OCI-LY7 (cell line): ENCODE measurements around the gene CA10. TPM values are rescaled to one million over a fixed set of nuclear protein-coding genes. Genes with fewer than 3 reads are reported as not detected.

ENCODE experiments used
- BruUV-seq: library from RNA; stranded (reverse); fragments of 400-500 nt; replicated peaks from 2 replicates; lab custom pipeline; 2021; lab: Mats Ljungman, UMichigan
- CTCF ChIA-PET: fragments of 300-600 bp; sonication (Branson Sonifier 250); formaldehyde crosslinking; loops from one replicate; lab custom pipeline; 2022; ENCODE audit warnings: antibody characterized with exemption; ENCODE audit not compliant: unreplicated experiment; lab: Charles Lee
- POLR2A ChIA-PET: fragments of 300-600 bp; sonication (Branson Sonifier 250); formaldehyde crosslinking; loops from one replicate; lab custom pipeline; 2022; ENCODE audit warnings: antibody characterized with exemption; lab: Charles Lee
- DNase-seq: peaks from one replicate; pipeline ENCODE4 v3.0.0-alpha.2; 2015; ENCODE audit warnings: low spot score
- H2AFZ ChIP-seq: fragments of 200-600 bp; sonication (generic), shearing (Covaris generic); 2 replicates; pipeline ENCODE4 v1.6.1; 2014; ENCODE audit warnings: mild to moderate bottlenecking, antibody characterized with exemption, low read length, moderate library complexity
- H3K27ac ChIP-seq: fragments of 200-600 bp; sonication (generic); 2 replicates; pipeline ENCODE4 v1.5.1; 2014; ENCODE audit warnings: mixed run types, low read depth, mild to moderate bottlenecking, moderate library complexity, low read length, inconsistent platforms; ENCODE audit not compliant: poor library complexity, severe bottlenecking
- H3K36me3 ChIP-seq: fragments of 200-600 bp; sonication (generic); 2 replicates; pipeline ENCODE4 v1.6.1; 2014; ENCODE audit warnings: mild to moderate bottlenecking, antibody characterized with exemption, low read length, moderate library complexity, mixed read lengths; ENCODE audit not compliant: insufficient read depth
- H3K4me1 ChIP-seq: fragments of 200-600 bp; sonication (generic); 2 replicates; pipeline ENCODE4 v1.5.1; 2014; ENCODE audit warnings: mild to moderate bottlenecking, low read length; ENCODE audit not compliant: insufficient read depth, poor library complexity, severe bottlenecking
- H3K4me2 ChIP-seq: fragments of 200-600 bp; sonication (generic); 2 replicates; pipeline ENCODE4 v1.6.1; 2014; ENCODE audit warnings: mild to moderate bottlenecking, low read length
- H3K4me3 ChIP-seq: fragments of 200-600 bp; sonication (generic); 2 replicates; pipeline ENCODE4 v1.5.1; 2014; ENCODE audit warnings: mild to moderate bottlenecking, low read depth, low read length; ENCODE audit not compliant: poor library complexity, severe bottlenecking
- H3K79me2 ChIP-seq: fragments of 200-600 bp; sonication (generic); 2 replicates; pipeline ENCODE4 v1.6.1; 2016; ENCODE audit warnings: low read depth, mild to moderate bottlenecking, low read length, moderate library complexity, mixed read lengths; ENCODE audit not compliant: insufficient read depth
- H3K9me2 ChIP-seq: fragments of 200-600 bp; sonication (generic); 2 replicates; pipeline ENCODE4 v1.6.1; 2016; ENCODE audit warnings: mild to moderate bottlenecking, low read length, mixed read lengths; ENCODE audit not compliant: insufficient read depth
- H3K9me3 ChIP-seq: fragments of 200-600 bp; sonication (generic); 2 replicates; pipeline ENCODE4 v1.6.1; 2014; ENCODE audit warnings: mild to moderate bottlenecking, mixed run types, low read length, mixed read lengths
- H4K20me1 ChIP-seq: fragments of 200-600 bp; sonication (generic); 2 replicates; pipeline ENCODE4 v1.6.1; 2014; ENCODE audit warnings: mild to moderate bottlenecking, antibody characterized with exemption, low read length, moderate library complexity, mixed read lengths; ENCODE audit not compliant: insufficient read depth
- CTCF ChIP-seq: fragments of 200-600 bp; sonication (generic); conservative IDR thresholded peaks from 2 replicates; pipeline ENCODE4 v1.5.1; 2014; ENCODE audit warnings: mild to moderate bottlenecking, antibody characterized with exemption, low read length, moderate library complexity, mixed read lengths
- EZH2phosphoT487 ChIP-seq: fragments of 200-600 bp; sonication (generic); IDR thresholded peaks from 2 replicates; pipeline ENCODE4 v1.6.1; 2018; ENCODE audit warnings: low read depth, borderline replicate concordance, mild to moderate bottlenecking, mixed run types, antibody characterized with exemption, low read length, moderate library complexity, mixed read lengths
- intact Hi-C: fragments of 100-400 bp; cut with micrococcal nuclease; formaldehyde crosslinking; loops from one replicate; pipeline ENCODE4 v1.10.0; 2022; ENCODE audit not compliant: unreplicated experiment
- total RNA-seq, 2 experiments: library from RNA; depleted of rRNA in 1 of 2; stranded (reverse); fragments of >200 nt in 1 of 2; shearing (Covaris generic) in 1 of 2; gene quantifications; 2 replicates each; pipeline ENCODE4 v1.2.3, GENCODE V29; 2014 to 2022

Gene CA10
- total RNA-seq, 2 experiments from 2014 or later: not detected

- CTCF ChIA-PET: no interaction called here
- intact Hi-C loops: no loop called here
- no peaks in the 10 kb centered on the region for H4K20me1 ChIP-seq
These were observed 117.3 kb downstream of the CA10 start for GRCh38 chr17:52041123-52041617.

GRCh38 chr17:52036416-52036815 lies 122.1 kb downstream of the CA10 start:
- ChIA-PET CTCF (no interaction called here), POLR2A (no interaction called here)
- intact Hi-C loops: no loop called here
- no TSS peak for BruUV-seq
- no peak overlapping the region for H3K27ac ChIP-seq
- H3K9me3 ChIP-seq: no peaks in the 10 kb centered on the region
- no peak overlapping the region for H3K4me3 ChIP-seq
- no peak overlapping the region for H3K4me2 ChIP-seq
- no peaks in the 10 kb centered on the region for H3K36me3 ChIP-seq
- H3K9me2 ChIP-seq: no peaks in the 10 kb centered on the region
- H4K20me1 ChIP-seq: no peaks in the 10 kb centered on the region
- DNase-seq: no peak
- H3K79me2 ChIP-seq: no peaks in the 10 kb centered on the region
- no peak overlapping the region for H2AFZ ChIP-seq
- H3K4me1 ChIP-seq: no peaks in the 10 kb centered on the region
- TF ChIP-seq CTCF: no peak
- no peak for TF ChIP-seq EZH2phosphoT487

More at GRCh38 chr17:52041123-52041617, 117.3 kb downstream of the CA10 start:
- Histone ChIP-seq H3K4me2 (no peak overlapping the region), H2AFZ (no peak overlapping the region), H3K9me2 (no peaks in the 10 kb centered on the region), H3K36me3 (no peaks in the 10 kb centered on the region), H3K4me1 (no peaks in the 10 kb centered on the region), H3K79me2 (no peaks in the 10 kb centered on the region), H3K4me3 (no peak overlapping the region), H3K27ac (no peak overlapping the region), H3K9me3 (no peaks in the 10 kb centered on the region)
- TF ChIP-seq EZH2phosphoT487 (no peak), CTCF (no peak)
- POLR2A ChIA-PET: no interaction called here
- no TSS peak for BruUV-seq
- no peak for DNase-seq

- BruUV-seq: no TSS peak
- H4K20me1 ChIP-seq: no peaks in the 10 kb centered on the region
- H2AFZ ChIP-seq: no peak overlapping the region
- H3K9me2 ChIP-seq: no peaks in the 10 kb centered on the region
- no peaks in the 10 kb centered on the region for H3K9me3 ChIP-seq
- no peak for DNase-seq
- no peak overlapping the region for H3K4me3 ChIP-seq
- intact Hi-C loops: no loop called here
- no peak overlapping the region for H3K4me2 ChIP-seq
- no peaks in the 10 kb centered on the region for H3K4me1 ChIP-seq
- H3K27ac ChIP-seq: no peak overlapping the region
- H3K79me2 ChIP-seq: no peaks in the 10 kb centered on the region
- H3K36me3 ChIP-seq: no peaks in the 10 kb centered on the region
- ChIA-PET POLR2A (interaction anchor here (0.9 kb wide), 1 partner anchor 9 kb away, joined by 3 read pairs; no protein-coding TSS in a partner anchor), CTCF (no interaction called here)
- TF ChIP-seq CTCF: no peak
- TF ChIP-seq EZH2phosphoT487: no peak
These were observed 123.1 kb downstream of the CA10 start for GRCh38 chr17:52035336-52035915.
